Right renal pelvis (tissue), 4 donors: ENCODE measurements around the gene GSTP1. TPM values are rescaled to one million over a fixed set of nuclear protein-coding genes. Genes with fewer than 3 reads are reported as not detected.
"Not testable (repeated sequence)": the region's sequence is repeated elsewhere in the genome, so short reads cannot be mapped to it uniquely, and the experiment has no call there.

ENCODE experiments used
- DNase-seq, 4 donors: peaks; one replicate each; pipeline ENCODE4 v3.0.0-alpha.2; 2013; ENCODE audit warnings: low read depth in 4 of 4, low spot score in 3 of 4, missing footprints in 1 of 4
- polyA plus RNA-seq, 4 donors: library from polyadenylated mRNA; unstranded; fragments of 120-200 nt; gene quantifications; one replicate each; pipeline ENCODE4 v1.2.1, GENCODE V29; 2013; ENCODE audit not compliant: insufficient read length in 4 of 4

Gene GSTP1
- polyA plus RNA-seq, 4 donors, result 756 to 1,003 (median 789) TPM

DNA sequence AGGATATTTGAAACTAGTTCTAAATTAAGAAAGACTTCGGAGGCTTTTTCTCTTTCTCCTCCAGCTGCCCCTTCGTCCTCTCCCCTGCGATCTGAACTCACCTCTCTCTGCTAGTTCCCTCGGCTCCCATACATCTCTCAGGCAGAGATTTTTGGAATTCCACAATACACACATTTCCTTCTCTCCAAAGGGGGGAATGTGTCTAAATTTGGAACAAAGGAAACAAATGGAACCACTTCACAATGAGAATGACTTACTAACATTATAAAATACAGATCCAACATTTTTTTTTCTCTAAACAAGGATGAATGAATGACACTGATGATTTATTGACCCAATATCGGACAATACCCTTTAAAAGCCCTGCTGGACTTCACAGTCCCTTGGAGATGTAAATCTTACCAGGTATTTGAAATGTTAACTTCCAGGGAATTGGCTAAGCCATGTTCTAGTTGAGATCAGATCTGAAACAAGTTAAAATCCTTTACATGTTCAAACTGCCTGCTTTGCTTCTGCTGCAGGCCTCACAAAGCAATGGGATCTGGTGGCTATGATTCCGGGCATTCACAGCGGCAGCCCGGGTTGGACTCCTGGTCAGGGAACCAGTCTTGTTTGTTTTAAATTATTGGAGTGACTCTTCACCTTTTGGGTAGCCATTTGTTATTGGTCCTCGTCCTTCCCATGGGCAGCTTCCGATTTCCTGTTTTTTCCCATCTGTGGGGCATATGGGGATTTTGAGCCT lies 20.5 kb upstream of the GSTP1 start:
- no peak for DNase-seq

DNA sequence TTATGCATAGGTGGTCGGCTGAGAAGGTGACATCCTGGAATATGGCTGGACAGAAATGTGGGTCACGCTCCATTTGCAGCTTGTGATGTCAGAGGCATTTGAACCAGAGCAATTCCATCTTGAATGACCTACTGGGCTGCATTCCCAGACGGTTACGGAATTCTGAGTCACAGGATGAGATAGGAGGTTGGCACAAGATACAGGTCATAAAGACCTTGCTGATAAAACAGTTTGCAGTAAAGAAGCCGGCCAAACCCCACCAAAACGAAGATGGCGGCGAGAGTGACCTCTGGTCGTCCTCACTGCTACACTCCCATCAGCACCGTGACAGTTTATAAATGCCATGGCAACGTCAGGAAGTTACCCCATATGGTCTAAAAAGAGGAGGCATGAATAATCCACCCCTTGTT lies 19.9 kb upstream of the GSTP1 start:
- not testable (repeated sequence) for DNase-seq

DNA sequence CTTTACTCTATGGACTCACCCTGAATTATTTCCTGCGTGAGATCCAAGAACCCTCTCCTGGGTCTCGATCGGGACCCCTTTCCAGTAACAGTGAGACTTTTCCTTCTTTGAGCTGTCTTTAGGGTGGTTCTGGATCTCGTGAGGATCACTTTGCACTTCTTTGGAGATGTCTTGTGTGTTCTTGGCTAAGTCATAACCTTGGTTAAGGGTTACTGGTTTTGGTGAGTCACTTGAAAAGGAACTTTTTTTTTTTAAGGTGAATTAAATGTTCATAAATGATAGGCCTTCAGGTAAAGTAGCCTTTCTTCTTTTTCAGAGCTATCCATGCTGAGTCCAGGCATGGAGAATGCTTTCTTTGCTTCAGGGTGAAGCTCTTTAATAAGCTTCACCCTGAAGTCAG lies 19.4 kb upstream of the GSTP1 start:
- no peak for DNase-seq

DNA sequence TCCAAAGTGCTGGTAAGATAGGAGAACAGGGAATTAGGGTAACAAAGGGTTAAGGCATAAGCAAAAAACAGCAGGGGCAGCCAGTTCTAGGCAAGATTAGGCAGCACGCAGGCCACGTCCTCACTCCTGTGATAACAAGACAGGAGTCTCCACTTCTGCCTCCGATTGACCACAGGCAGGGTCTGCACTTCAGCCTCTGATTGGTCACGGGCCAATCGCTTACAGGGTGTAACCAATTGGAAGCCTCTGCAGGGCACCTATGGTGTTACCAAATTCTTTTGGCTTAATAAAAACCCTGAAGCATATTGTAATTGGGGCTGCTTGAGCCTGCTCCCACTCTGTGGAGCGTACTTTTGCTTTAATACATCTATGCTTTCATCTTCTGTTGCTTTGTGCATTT lies 12.2 kb upstream of the GSTP1 start:
- DNase-seq, result no peak

DNA sequence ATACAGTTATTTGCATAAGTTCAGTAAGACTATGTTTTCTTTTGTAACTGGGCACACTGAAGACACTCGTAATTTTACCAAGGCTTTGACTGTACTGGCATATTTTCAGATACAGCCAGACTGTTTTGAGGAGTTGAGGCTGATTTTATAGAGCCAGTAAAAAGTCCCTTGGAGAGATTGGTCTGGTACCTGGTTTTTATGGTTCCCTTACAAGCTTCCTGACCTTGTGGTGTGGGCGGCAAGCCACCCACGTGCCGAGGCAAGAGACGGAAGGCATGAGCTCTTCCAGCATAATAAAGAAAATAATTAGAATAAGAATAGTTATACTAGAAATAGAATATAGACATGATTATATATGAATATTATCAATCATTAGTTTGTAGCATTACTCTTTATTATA lies 11.3 kb upstream of the GSTP1 start:
- no peak for DNase-seq

DNA sequence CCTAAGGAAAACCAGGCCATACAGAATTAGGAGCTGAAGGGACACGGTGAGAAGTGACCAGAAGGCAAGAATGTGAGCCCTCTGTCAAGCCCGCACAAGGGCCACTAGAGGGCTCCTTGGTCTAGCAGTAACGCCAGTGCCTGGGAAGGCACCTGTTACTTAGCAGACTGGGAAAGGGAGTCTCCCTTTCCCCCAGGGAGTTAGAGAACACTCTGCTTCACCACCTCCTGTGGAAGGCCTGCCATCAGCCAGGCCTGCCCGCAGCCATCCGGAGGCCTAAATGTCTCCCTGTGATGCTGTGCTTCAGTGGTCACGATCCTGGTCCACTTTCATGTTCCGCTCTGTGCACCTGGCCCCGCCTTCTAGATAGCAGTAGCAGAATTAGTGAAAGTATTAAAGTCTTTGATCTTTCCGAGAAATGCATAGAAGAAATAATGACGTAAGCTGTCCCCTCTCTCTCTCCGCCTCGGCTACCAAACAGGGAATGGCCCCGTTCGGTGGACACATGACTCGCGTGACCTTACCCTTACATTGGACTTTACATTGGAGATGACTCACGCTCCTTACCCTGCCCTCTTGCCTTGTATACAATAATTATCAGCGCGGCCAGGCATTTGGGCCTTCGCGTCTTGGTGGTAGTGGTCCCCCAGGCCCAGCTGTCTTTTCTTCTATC lies 10.7 kb upstream of the GSTP1 start:
- DNase-seq, result no peak

DNA sequence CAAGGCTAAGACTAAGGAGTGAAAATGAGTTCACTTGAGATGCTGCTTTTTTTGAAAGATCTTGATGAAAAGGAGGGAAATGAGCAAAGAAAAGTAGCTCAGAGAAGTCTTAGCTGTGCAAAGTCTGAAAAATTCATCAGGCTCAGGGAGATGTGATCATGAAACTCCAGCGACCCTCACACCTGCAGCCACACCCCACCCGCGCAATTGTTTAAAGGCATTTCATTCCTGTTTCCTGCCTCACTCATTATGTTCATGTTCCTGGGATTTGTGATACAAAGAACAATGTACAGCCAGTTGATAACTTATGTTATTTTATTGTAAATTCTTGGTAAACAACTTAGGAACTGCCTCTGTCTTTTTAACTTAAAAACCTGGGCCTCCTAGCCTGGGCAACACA lies 8.7 kb upstream of the GSTP1 start:
- no peak for DNase-seq

DNA sequence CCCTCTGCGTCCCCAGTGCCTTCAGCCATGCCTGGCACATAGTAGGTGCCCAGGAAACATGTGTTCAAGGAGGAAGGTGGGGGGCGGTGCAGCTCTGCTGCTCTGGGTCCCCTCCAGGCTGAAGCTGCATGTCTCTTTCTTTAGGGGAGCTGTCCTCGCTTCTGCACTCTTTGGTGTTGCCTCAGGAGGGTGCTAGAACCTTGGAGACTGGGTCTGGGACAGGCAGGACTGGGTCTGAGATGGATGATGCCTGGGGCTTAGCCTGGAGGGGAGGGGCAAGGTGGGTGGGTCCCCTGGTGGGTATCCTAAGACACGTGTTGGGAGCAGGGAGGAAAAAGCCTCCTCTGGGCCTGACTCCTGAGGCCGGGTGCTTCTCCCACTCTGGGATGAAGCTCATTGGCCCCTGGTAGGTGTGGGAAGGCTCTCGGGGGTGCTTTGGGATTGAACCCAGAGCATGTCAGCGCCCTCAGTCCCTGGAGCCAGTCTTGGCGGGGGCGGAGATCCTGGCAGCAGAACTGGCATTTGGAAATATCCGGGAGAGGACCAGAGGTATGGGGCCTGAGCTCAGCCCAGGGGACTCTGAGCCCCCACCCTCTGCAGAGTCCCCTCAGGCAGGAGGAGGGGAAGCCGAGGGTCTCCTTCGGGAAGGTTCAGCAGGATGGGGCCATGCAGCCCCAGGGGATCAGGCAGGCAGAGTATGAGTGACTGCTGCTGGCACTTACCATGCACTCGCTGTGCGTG lies 6.7 kb upstream of the GSTP1 start:
- DNase-seq, result no peak

DNA sequence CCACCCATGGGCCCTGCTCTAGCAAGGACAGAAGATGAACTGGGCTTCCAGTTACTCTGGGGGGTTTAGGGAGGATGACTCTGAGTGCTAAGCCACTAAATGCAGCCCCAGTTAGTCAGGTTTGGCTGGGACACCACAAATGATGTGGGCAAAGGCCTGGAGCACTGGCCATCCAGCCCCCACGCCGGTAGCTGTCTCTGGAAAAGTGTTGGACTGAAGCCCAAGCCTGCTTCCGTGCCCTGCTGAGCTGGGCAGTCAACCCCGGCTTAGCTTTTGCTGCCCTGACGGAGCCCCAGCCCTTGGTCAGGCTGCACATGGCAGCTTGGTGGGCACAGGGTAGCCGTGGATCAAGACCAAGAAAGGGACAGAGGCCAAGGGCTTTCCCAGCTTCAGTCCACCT lies 5.7 kb upstream of the GSTP1 start:
- no peak for DNase-seq

DNA sequence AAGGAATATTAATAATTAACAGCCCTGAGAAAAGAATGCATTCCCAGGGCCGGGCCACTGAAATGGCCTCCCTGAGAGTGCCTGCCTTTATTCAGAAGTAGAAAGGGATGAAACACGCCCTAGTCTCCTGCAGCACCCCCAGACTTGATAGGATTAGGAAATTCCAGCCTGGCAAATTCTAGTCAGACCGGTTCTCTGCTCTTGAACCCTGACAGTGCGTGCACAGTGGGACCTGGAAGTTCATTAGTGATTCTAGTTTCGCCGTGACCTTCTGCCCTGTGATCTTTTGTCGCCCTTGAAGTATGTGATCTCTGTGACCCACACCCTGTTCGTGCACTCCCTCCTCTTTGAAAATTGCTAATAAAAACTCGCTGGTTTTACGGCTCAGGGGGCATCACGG lies 2.1 kb upstream of the GSTP1 start:
- DNase-seq, result no peak

DNA sequence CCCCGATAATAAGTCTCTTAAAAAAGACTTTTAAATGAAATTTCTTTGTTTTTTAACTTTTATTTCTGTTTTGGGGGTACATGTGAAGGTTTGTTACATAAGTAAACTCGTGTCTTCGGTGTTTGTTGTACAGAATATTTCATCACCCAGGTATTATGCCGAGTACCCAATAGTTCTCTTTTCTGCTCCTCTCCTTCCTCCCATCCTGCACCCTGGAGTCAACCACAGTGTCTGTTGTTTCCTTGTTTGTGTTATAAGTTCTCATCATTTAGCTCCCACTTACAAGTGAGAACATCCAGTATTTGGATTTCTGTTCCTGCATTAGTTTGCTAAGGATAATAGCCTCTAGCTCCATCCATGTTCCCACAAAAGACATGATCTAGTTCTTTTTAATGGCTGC lies 1.6 kb upstream of the GSTP1 start:
- no peak for DNase-seq

DNA sequence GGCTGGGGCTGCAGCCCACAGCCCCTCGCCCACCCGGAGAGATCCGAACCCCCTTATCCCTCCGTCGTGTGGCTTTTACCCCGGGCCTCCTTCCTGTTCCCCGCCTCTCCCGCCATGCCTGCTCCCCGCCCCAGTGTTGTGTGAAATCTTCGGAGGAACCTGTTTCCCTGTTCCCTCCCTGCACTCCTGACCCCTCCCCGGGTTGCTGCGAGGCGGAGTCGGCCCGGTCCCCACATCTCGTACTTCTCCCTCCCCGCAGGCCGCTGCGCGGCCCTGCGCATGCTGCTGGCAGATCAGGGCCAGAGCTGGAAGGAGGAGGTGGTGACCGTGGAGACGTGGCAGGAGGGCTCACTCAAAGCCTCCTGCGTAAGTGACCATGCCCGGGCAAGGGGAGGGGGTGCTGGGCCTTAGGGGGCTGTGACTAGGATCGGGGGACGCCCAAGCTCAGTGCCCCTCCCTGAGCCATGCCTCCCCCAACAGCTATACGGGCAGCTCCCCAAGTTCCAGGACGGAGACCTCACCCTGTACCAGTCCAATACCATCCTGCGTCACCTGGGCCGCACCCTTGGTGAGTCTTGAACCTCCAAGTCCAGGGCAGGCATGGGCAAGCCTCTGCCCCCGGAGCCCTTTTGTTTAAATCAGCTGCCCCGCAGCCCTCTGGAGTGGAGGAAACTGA lies 731 bp downstream of the GSTP1 start:
- DNase-seq, result no peak

DNA sequence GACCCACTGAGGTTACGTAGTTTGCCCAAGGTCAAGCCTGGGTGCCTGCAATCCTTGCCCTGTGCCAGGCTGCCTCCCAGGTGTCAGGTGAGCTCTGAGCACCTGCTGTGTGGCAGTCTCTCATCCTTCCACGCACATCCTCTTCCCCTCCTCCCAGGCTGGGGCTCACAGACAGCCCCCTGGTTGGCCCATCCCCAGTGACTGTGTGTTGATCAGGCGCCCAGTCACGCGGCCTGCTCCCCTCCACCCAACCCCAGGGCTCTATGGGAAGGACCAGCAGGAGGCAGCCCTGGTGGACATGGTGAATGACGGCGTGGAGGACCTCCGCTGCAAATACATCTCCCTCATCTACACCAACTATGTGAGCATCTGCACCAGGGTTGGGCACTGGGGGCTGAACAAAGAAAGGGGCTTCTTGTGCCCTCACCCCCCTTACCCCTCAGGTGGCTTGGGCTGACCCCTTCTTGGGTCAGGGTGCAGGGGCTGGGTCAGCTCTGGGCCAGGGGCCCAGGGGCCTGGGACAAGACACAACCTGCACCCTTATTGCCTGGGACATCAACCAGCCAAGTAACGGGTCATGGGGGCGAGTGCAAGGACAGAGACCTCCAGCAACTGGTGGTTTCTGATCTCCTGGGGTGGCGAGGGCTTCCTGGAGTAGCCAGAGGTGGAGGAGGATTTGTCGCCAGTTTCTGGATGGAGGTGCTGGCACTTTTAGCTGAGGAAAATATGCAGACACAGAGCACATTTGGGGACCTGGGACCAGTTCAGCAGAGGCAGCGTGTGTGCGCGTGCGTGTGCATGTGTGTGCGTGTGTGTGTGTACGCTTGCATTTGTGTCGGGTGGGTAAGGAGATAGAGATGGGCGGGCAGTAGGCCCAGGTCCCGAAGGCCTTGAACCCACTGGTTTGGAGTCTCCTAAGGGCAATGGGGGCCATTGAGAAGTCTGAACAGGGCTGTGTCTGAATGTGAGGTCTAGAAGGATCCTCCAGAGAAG lies 1.6 kb downstream of the GSTP1 start:
- DNase-seq, result no peak

DNA sequence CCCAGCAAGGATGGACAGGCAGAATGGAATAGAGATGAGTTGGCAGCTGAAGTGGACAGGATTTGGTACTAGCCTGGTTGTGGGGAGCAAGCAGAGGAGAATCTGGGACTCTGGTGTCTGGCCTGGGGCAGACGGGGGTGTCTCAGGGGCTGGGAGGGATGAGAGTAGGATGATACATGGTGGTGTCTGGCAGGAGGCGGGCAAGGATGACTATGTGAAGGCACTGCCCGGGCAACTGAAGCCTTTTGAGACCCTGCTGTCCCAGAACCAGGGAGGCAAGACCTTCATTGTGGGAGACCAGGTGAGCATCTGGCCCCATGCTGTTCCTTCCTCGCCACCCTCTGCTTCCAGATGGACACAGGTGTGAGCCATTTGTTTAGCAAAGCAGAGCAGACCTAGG lies 2.3 kb downstream of the GSTP1 start:
- no peak for DNase-seq

DNA sequence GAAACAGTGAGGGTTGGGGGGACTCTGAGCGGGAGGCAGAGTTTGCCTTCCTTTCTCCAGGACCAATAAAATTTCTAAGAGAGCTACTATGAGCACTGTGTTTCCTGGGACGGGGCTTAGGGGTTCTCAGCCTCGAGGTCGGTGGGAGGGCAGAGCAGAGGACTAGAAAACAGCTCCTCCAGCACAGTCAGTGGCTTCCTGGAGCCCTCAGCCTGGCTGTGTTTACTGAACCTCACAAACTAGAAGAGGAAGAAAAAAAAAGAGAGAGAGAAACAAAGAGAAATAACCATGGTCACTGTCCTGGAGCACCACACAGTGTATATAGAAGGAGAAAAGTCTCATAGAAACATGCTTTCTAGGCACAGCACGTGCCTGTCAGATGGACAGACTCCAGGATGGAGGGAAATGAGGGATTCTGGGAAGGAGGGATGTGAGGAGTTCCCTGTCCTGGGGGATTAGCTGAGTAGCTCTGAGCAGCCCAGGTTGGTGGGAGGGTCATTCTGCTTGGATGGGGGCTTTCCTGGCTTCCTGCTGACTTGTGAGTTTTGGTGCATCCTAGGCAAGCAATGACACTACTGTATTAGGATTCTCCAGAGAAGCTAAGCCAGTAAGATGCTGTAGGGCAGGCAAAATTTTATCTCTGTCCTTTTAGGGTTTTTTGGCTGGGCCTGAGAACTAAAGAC lies 3.1 kb downstream of the GSTP1 start:
- DNase-seq, result no peak

DNA sequence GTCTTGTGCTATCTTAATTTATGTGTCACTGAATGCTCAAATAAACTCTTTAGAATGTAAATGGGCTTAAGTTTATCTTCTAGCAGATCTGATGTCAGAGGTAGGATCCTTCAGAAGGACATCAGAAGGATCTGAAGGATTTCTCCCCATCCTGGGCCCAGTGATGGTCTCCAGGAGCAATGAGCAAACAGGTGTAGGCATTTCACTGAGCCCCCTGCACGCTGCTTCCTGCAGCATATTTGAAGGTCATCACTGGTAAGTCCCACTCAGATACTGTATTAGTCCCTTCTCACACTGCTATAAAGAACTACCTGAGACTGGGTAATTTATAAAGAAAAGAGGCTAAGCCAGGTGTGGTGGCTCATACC lies 4.5 kb downstream of the GSTP1 start:
- DNase-seq, result no peak

DNA sequence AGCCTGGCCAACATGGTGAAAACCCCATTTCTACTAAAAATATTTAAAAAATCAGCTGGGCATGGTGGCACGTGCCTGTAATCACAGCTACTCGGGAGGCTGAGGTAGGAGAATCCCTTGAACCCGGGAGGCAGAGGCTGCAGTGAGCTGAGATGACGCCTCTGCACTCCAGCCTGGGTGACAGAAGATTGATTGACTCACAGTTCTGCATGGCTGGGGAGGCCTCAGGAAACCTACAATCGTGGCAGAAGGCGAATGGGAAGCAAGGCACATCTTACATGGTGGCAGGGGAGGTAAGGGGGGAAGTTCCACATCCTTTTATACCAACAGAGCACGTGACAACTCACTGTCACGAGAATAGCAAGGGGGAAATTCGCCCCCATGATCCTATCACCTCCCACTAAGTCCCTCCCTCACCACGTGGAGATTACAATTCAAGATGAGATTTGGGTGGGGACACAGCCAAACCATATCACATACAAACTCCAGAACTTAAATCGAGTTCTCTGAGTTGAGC lies 5.3 kb downstream of the GSTP1 start:
- not testable (repeated sequence) for DNase-seq

DNA sequence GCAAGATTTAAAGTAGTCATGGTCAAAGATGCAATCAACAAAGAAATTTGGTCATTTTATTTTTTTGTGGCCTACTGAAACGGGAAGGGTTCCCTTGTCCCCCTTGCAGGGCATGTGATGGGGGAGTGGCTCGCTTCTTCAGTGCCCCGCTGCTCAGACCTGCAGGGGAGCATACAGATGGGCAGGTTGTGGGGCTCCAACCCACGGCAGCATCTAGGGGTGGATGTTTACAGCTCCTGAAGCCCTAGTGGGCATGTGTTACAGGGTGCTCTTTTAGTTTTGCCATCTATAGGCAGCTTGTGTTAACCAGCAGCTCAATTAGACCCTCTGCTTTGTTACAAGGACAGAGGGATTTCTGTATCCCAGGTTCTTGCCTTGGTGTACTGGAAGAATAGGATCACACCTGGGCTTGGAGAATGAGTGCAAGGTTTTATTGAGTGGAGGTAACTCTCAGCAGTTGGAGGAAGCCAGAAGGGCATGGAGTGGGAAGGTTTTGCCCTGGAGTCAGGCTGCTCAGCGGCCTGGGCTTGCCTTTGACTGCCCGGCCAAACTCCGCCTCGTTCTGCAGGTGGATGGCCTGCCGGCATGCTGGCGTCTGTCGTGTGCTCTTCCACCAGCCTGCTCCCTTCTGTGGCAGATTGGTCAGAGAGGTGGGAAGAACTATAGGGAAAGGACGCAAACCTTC lies 9.4 kb downstream of the GSTP1 start:
- no peak for DNase-seq

DNA sequence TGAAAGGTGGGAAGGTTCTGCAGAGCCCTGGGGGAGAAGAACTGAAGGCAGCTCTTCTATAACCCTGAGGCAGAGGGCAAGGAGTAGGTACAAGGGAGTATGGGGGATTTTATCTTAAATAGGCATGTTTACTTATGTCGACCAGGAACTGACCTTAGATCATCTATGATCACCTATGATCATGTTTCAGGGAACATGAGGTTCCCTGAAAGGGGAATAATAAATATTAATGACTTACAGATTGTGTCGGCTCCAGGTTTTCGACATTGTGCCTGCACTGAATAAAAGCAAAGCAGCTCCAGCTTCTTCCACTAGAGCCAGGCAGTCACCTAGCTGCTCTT lies 9.9 kb downstream of the GSTP1 start:
- DNase-seq, result no peak
